ENCODE measurements around the gene SLC25A23.
"Not testable (repeated sequence)": the region's sequence is repeated elsewhere in the genome, so short reads cannot be mapped to it uniquely, and the experiment has no call there.

Gene SLC25A23

GRCh38 chr19:6453951-6454565 is 5.5 kb downstream of the SLC25A23 start:
- DNase-seq = no peak

- no peak for DNase-seq
Measured at GRCh38 chr19:6452899-6453298, 6.7 kb downstream of the SLC25A23 start.

- no peak for DNase-seq
Measured at GRCh38 chr19:6452223-6452614, 7.4 kb downstream of the SLC25A23 start.

GRCh38 chr19:6451583-6452222 is 7.9 kb downstream of the SLC25A23 start:
- no peak for DNase-seq

GRCh38 chr19:6450166-6450565 is 9.4 kb downstream of the SLC25A23 start:
- no peak for DNase-seq

GRCh38 chr19:6448045-6448444 is 11.5 kb downstream of the SLC25A23 start:
- DNase-seq = no peak

GRCh38 chr19:6446452-6446851 is 13.1 kb downstream of the SLC25A23 start:
- DNase-seq = no peak

- DNase-seq = no peak
Measured at GRCh38 chr19:6443986-6444385, 15.6 kb downstream of the SLC25A23 start.

GRCh38 chr19:6442087-6442688 is 17.4 kb downstream of the SLC25A23 start:
- no peak for DNase-seq

- no peak for DNase-seq
Measured at GRCh38 chr19:6440905-6441304, 18.7 kb downstream of the SLC25A23 start.

GRCh38 chr19:6439743-6440142 is 19.8 kb downstream of the SLC25A23 start:
- DNase-seq = no peak

- DNase-seq = no peak
Measured at GRCh38 chr19:6433663-6434062, 25.9 kb downstream of the SLC25A23 start, which contains the start of gene SLC25A41. TSS of gene SLC25A41 (minus strand) at chr19:6433763. CDS start at chr19:6433693, 70 bp downstream.

- no peak for DNase-seq
Measured at GRCh38 chr19:6433165-6433564, 26.4 kb downstream of the SLC25A23 start.

GRCh38 chr19:6431891-6432290 is 27.7 kb downstream of the SLC25A23 start:
- no peak for DNase-seq

GRCh38 chr19:6429419-6430221 is 30.0 kb downstream of the SLC25A23 start:
- DNase-seq = no peak

GRCh38 chr19:6428692-6429418 is 30.7 kb downstream of the SLC25A23 start:
- DNase-seq = not testable (repeated sequence)

- no peak for DNase-seq
Measured at GRCh38 chr19:6427131-6427530, 32.5 kb downstream of the SLC25A23 start.

- no peak for DNase-seq
Measured at GRCh38 chr19:6425732-6426620, 33.6 kb downstream of the SLC25A23 start.

GRCh38 chr19:6424939-6425731 is 34.5 kb downstream of the SLC25A23 start:
- peak; percentile 100 for DNase-seq

- DNase-seq = no peak
Measured at GRCh38 chr19:6424195-6424938, 35.2 kb downstream of the SLC25A23 start, which contains the start of gene KHSRP. TSS of gene KHSRP (minus strand) at chr19:6424811. CDS start at chr19:6424701, 110 bp downstream.
